NCI-H748 (cell line): ENCODE results near the gene HS2ST1.
A peak's percentile ranks its signal among the peaks of the same experiment; 100 is the strongest.
"Not testable (repeated sequence)": the region's sequence is repeated elsewhere in the genome, so short reads cannot be mapped to it uniquely, and the experiment has no call there.

Experiments
- DNase-seq: peaks from one replicate; lab custom pipeline; 2025; ENCODE audit not compliant: unreplicated experiment; lab: John Stamatoyannopoulos, UW

Gene HS2ST1

DNA sequence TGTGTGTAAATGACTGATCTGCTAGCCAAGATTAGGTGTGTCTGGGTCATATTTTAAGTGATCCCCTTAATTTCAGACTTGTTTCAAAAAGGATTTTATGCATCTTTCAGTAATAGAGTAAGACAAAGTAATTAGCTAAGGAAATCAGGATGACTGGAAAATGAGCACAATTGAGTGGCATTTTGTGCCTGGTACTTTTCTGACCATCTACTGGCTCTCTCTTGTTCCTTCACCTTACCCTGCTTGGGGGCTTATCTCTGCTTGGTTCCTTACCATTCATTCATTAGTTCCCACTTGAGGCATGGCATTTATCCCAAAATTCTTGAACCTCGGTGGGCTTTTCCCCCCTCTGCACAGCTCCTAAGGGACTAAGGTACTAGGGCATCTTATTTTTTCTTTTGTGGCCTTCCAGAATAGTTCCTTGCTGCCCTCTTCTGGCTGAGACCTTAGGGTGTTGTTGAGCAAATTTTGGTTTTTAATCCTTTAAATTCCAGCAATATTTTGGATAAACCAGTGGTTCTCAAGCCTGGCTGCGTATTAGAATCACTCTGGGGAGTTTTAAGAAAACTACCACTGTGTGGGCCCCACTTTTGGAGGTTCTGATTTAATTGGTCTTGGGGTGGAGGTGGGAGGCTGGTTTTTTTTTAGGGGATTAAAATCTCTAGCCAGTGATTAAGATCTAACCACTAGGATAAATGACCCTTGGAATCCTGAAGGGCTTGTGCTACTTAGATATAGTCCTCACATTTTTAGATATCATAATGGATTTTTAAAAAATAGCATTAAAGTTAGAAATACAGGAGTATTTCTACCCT is 50.8 kb downstream of the HS2ST1 start:
- peak; percentile 38 for DNase-seq

DNA sequence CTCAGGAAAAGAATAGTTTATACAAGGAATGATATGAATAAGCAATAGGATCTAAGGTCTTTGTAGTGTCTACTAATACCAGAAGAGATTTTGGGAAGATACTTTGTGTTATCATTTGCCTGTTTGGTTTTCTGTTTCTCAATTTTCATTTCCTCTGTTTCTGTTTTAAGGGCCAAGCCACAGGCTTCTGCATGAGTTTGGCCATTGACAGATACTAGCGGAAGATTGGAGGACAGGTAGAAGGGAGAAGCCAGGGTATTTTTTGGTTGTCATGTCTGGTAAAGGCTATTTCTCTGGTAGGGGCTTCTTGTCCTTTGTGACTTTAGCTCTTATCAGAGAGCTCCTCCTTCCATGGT is 51.4 kb downstream of the HS2ST1 start:
- no peak for DNase-seq

GRCh38 chr1:86970938-86971337 is 56.5 kb downstream of the HS2ST1 start:
- DNase-seq, result no peak

GRCh38 chr1:86971778-86972177 is 57.3 kb downstream of the HS2ST1 start:
- DNase-seq, result no peak

GRCh38 chr1:86972262-86972661 is 57.8 kb downstream of the HS2ST1 start:
- DNase-seq, result peak; percentile 46

GRCh38 chr1:86975993-86976550 is 61.6 kb downstream of the HS2ST1 start:
- no peak for DNase-seq

DNA sequence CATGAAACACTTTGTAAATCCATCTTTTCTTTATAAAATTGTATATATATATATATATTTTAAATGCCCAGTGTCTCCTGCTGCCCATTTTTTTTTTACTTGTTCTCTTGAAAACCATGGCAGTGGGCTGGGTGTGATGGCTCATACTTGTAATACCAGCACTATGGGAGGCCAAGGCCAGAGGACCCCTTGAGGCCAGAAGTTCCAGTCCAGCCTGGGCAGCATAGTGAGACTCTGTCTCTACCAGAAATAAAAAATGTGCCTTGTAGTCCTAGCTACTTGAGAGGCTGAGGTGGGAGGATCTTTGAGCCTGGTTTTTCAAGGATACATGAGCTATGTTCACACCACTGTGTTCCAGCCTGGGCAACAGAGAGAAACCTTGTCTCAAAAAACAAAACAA is 62.2 kb downstream of the HS2ST1 start:
- no peak for DNase-seq

DNA sequence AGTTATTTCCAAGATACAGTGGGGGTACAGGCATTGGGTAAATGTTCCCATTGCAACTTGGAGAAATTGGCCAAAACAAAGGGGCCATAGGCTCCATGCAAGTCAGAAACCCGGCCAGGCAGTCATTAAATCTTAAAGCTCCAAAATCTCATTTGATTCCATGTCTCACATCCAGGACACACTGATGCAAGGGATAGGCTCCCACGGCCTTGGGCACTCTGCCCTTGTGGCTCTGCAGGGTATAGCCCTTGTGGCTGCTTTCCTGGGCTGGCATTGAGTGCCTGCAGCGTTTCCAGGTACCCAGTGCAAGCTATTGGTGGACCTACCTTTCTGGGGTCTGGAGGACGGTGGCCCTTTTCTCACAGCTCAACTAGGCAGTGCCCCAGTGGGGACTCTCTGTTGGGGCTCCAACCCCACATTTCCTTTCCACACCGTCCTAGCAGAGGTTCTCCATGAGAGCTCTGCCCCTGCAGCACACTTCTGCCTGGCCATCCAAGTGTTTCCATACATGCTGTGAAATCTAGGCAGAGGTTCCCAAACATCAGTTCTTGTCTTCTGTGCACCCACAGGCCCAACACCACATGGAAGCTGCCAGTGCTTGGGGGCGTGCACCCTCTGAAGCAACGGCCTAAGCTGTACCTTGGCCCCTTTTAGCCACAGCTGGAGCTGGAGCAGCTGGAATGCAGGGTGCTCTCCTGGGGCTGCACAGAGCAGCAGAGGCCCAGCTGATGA is 67.2 kb downstream of the HS2ST1 start:
- no peak for DNase-seq

- not testable (repeated sequence) for DNase-seq
These were observed 69.2 kb downstream of the HS2ST1 start for GRCh38 chr1:86983677-86984076.

- no peak for DNase-seq
These were observed 73.0 kb downstream of the HS2ST1 start for GRCh38 chr1:86987446-86987845.

GRCh38 chr1:86988835-86989234 is 74.4 kb downstream of the HS2ST1 start:
- no peak for DNase-seq

DNA sequence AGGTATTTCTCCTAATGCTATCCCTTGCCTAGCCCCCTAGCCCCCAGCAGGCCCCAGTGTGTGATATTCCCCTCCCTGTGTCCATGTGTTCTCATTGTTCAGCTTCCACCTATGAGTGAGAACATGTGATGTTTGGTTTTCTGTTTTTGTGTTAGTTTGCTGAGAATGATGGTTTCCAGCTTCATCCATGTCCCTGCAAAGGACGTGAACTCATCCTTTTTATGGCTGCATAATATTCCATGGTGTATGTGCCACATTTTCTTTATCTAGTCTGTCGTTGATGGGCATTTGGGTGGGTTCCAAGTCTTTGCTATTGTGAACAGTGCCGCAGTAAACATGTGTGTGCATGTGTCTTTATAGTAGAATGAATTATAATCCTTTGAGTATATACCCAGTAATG is 75.3 kb downstream of the HS2ST1 start:
- not testable (repeated sequence) for DNase-seq

GRCh38 chr1:86990826-86991225 is 76.4 kb downstream of the HS2ST1 start:
- no peak for DNase-seq

GRCh38 chr1:86991549-86992186 is 77.2 kb downstream of the HS2ST1 start:
- DNase-seq, result no peak

DNA sequence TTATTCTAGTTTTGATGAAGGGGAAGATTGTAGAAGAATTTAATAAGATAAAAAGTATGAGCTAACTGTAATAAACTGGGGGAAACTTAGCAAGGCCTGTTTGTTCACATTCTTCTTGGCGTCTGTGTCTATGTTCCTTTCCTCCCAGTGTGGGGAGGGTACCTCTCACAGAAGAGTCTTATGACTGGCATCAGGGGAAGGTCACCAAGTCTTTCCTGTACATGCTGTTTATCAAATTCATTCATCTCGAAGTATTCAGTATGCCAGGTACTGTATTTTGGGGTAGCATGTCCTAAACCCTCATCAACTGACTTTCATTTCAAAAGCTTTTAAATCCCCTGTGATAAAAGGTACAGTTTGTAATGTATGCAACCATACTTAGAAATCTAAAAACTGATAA is 78.4 kb downstream of the HS2ST1 start:
- DNase-seq, result no peak

GRCh38 chr1:86993269-86993985 is 79.0 kb downstream of the HS2ST1 start:
- DNase-seq, result peak; percentile 70

DNA sequence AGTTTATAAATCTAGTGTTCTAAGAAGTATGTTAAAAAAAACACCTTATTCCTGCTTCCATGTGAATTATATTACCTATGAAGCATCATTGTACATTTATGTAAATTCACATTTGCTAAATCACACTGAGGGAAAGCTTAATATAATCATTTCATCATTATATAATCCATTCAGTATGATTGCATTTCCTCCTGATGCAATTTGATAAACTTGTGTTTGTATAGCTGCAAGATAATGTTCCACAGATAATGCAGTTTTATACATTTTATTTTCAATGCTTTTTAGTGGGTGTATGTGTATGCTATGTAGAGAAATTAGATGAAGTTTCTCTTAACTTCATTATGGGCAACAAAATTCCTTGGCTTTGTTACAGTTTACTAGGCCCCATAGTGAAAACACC is 79.6 kb downstream of the HS2ST1 start:
- DNase-seq, result no peak

DNA sequence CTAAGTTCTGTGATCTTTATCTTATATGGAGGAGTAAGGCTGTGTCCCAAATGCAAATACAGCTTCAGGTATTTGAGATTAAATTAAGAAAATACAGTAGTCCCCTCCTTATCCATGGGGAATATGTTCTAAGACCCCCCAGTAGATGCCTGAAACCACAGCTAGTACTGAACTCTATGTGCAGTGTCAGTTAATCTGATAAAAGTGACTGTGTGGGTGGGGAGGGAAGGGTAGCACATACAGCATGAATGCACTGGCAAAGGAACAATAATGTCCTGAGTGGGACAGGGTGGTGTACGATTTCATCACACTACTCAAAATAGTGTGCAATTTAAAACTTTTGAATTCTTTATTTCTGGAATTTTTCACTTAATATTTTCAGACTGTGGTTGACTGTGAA is 83.1 kb downstream of the HS2ST1 start:
- no peak for DNase-seq

GRCh38 chr1:86998280-86998679 is 83.8 kb downstream of the HS2ST1 start:
- DNase-seq, result no peak

GRCh38 chr1:86998727-86999126 is 84.3 kb downstream of the HS2ST1 start:
- no peak for DNase-seq

- no peak for DNase-seq
These were observed 86.0 kb downstream of the HS2ST1 start for GRCh38 chr1:87000460-87000859.
